ENCODE measurements around the gene CLNK. TPM values are rescaled to one million over a fixed set of nuclear protein-coding genes. Genes with fewer than 3 reads are reported as not detected.

The CLNK gene
- total and polyA plus RNA-seq, 10 donors, result 0.39 to 2.8 (median 1.3) TPM

- Histone ChIP-seq H3K36me3 (no peaks in the 10 kb centered on the region), H3K27me3 (replicated peaks in 1 of 7) (no peaks in the 10 kb centered on the region), H3K4me1 (peaks cover 0 to 24% (median 7%) of the 10 kb centered on the region in 6 donors), H3K9me3 (no peaks in the 10 kb centered on the region), H3K27ac (no peak overlapping the region), H3K4me3 (no peak overlapping the region)
- intact Hi-C loops (cut with DNase I; ENCODE audit: low total_unique reads), result no loop called here
- no peak for DNase-seq
- TF ChIP-seq POLR2AphosphoS5 (IDR thresholded peaks at IDR 0.05), result no peak
- TF ChIP-seq, protein P1, sequence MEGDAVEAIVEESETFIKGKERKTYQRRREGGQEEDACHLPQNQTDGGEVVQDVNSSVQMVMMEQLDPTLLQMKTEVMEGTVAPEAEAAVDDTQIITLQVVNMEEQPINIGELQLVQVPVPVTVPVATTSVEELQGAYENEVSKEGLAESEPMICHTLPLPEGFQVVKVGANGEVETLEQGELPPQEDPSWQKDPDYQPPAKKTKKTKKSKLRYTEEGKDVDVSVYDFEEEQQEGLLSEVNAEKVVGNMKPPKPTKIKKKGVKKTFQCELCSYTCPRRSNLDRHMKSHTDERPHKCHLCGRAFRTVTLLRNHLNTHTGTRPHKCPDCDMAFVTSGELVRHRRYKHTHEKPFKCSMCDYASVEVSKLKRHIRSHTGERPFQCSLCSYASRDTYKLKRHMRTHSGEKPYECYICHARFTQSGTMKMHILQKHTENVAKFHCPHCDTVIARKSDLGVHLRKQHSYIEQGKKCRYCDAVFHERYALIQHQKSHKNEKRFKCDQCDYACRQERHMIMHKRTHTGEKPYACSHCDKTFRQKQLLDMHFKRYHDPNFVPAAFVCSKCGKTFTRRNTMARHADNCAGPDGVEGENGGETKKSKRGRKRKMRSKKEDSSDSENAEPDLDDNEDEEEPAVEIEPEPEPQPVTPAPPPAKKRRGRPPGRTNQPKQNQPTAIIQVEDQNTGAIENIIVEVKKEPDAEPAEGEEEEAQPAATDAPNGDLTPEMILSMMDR (IDR thresholded peaks at IDR 0.05 in 8 of 11, conservative IDR thresholded peaks at IDR 0.05 in 3 of 11), result no peak
- TF ChIP-seq POLR2A (IDR thresholded peaks at IDR 0.05), result no peak
- WGBS, 5 donors, result 54 to 73% (median 54%) methylated on average over 13 of the region's 13 CpGs
These were observed 131.8 kb downstream of the CLNK start for GRCh38 chr4:10552591-10553280.

DNA sequence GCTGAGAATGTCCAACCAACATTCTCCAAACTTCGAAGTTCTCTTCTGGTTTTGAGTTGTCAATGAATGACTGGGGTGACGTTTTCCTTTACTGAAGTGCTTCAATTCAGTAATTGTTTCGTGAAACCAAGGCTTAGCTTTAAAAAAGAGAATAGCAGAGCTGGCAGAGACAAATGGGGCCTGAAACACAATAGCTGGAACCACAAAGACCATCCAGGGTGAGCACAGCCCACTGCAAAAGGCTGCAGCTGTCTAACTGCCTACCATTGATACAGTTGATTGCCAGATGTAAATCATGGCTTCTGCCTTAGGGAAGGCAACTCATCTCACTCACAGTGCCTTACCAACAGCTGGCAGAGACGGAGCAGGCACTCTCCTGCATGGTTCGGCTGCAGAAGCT, 148.7 kb downstream of the CLNK start:
- 56 to 79% (median 70%) methylated on average over 5 of the region's 5 CpGs for WGBS, 5 donors

DNA sequence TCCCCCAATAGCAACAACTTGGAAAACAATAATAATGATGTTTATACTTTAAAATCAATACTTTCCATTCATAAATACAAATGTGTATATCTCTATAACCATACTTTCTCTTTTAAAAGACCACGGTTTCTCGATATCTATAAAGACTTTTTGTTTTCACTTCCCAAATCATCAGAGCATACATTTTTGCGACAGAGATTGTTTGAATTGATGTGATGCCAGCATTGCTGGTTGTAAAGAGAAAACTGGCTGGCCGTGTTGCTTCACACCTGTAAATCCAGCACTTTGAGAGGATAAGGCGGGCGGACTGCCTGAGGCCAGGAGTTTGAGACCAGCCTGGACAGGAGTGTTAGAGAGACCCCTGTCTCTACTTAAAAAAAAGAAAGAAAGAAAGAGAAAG, 149.7 kb downstream of the CLNK start:
- no peak for TF ChIP-seq POLR2AphosphoS5 (IDR thresholded peaks at IDR 0.05)
- TF ChIP-seq, protein P1 (IDR thresholded peaks at IDR 0.05 in 8 of 11, conservative IDR thresholded peaks at IDR 0.05 in 3 of 11), result no peak
- no peak for TF ChIP-seq POLR2A (IDR thresholded peaks at IDR 0.05)
- Histone ChIP-seq H3K27me3 (replicated peaks in 1 of 7) (peaks cover 0 to 4% (median 0%) of the 10 kb centered on the region in 7 donors), H3K4me1 (no peaks in the 10 kb centered on the region), H3K27ac (no peak overlapping the region), H3K36me3 (no peaks in the 10 kb centered on the region), H3K9me3 (no peaks in the 10 kb centered on the region), H3K4me3 (no peak overlapping the region)
- intact Hi-C loops (cut with DNase I; ENCODE audit: low total_unique reads), result loop anchor here (5.0 kb wide), 1 partner anchor 373 kb away; no protein-coding TSS in a partner anchor
- 71 to 84% (median 79%) methylated on average over 6 of the region's 6 CpGs for WGBS, 5 donors
- no peak for DNase-seq

More for the DNA sequence above, 148.7 kb downstream of the CLNK start:
- no peak for DNase-seq
- Histone ChIP-seq H3K4me1 (no peaks in the 10 kb centered on the region), H3K36me3 (no peaks in the 10 kb centered on the region), H3K27ac (no peak overlapping the region), H3K9me3 (no peaks in the 10 kb centered on the region), H3K27me3 (replicated peaks in 1 of 7) (peaks cover 0 to 4% (median 0%) of the 10 kb centered on the region in 7 donors), H3K4me3 (no peak overlapping the region)
- intact Hi-C loops (cut with DNase I; ENCODE audit: low total_unique reads), result loop anchor here (5.0 kb wide), 1 partner anchor 374 kb away; no protein-coding TSS in a partner anchor
- TF ChIP-seq POLR2A (IDR thresholded peaks at IDR 0.05), result no peak

GRCh38 chr4:10532155-10532554, 152.4 kb downstream of the CLNK start:
- no peaks in the 10 kb centered on the region for H3K4me1 ChIP-seq
- no peaks in the 10 kb centered on the region for H3K9me3 ChIP-seq
- no peaks in the 10 kb centered on the region for H3K36me3 ChIP-seq
- WGBS, 5 donors, result 73 to 89% (median 82%) methylated on average over 2 of the region's 2 CpGs
- H3K27me3 ChIP-seq (replicated peaks in 1 of 7), result peaks cover 0 to 4% (median 0%) of the 10 kb centered on the region in 7 donors
- intact Hi-C loops (cut with DNase I; ENCODE audit: low total_unique reads), result no loop called here
- H3K27ac ChIP-seq, result no peak overlapping the region
- no peak for TF ChIP-seq POLR2AphosphoS5 (IDR thresholded peaks at IDR 0.05)
- TF ChIP-seq, protein P1 (IDR thresholded peaks at IDR 0.05 in 8 of 11, conservative IDR thresholded peaks at IDR 0.05 in 3 of 11), result no peak
- DNase-seq, result no peak
- no peak overlapping the region for H3K4me3 ChIP-seq
